GM13976 (cell line): Measurements from ENCODE around the gene LMTK3.

ENCODE experiments used
- DNase-seq: peaks from one replicate; pipeline ENCODE4 v3.0.0; 2012; ENCODE audit warnings: low spot score
- in situ Hi-C: fragments of 300-500 bp; cut with MboI; formaldehyde crosslinking; loops from one replicate; pipeline ENCODE4 v1.12.0; 2022; ENCODE audit warnings: low sequenced_read_pairs, mixed read lengths, inconsistent platforms; ENCODE audit not compliant: unreplicated experiment
- TF ChIP-seq, protein P1 (sequence below): IDR thresholded peaks from 2 replicates; pipeline ENCODE4 v1.5.1; 2012; ENCODE audit warnings: borderline replicate concordance, mild to moderate bottlenecking; ENCODE audit not compliant: insufficient read depth; ENCODE audit errors: extremely low read depth, missing control alignments, control extremely low read depth

The LMTK3 gene

GRCh38 chr19:48477067-48477685 is 34.5 kb downstream of the LMTK3 start:
- TF ChIP-seq, protein P1, sequence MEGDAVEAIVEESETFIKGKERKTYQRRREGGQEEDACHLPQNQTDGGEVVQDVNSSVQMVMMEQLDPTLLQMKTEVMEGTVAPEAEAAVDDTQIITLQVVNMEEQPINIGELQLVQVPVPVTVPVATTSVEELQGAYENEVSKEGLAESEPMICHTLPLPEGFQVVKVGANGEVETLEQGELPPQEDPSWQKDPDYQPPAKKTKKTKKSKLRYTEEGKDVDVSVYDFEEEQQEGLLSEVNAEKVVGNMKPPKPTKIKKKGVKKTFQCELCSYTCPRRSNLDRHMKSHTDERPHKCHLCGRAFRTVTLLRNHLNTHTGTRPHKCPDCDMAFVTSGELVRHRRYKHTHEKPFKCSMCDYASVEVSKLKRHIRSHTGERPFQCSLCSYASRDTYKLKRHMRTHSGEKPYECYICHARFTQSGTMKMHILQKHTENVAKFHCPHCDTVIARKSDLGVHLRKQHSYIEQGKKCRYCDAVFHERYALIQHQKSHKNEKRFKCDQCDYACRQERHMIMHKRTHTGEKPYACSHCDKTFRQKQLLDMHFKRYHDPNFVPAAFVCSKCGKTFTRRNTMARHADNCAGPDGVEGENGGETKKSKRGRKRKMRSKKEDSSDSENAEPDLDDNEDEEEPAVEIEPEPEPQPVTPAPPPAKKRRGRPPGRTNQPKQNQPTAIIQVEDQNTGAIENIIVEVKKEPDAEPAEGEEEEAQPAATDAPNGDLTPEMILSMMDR, result no peak
- DNase-seq, result no peak
- in situ Hi-C loops, result no loop called here

- DNase-seq, result no peak
- in situ Hi-C loops, result no loop called here
- TF ChIP-seq, protein P1, result no peak
Measured at GRCh38 chr19:48476176-48476575, 35.5 kb downstream of the LMTK3 start.

- DNase-seq, result no peak
- in situ Hi-C loops, result no loop called here
- TF ChIP-seq, protein P1, result no peak
Measured at GRCh38 chr19:48475369-48476068, 36.1 kb downstream of the LMTK3 start.

DNA sequence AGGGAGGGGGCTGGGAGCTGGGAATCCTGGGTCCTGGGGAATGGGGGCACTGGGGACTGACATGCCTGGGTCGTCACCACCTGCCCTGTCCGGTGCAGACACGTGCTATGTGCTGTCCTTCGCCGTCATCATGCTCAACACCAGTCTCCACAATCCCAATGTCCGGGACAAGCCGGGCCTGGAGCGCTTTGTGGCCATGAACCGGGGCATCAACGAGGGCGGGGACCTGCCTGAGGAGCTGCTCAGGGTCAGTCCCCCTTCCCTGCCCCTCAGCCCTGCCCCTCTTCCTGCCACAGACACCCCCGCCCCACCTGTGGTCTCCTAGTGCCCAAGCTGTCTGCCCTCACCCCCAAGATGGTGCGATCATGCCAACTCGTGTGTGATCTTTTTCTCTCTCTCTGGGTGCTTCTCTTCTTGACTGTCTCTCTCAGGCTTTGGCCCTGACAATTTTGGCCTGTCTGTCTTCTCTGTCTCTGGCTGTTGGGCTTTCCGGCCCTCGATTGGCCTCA is 37.5 kb downstream of the LMTK3 start:
- in situ Hi-C loops, result no loop called here
- DNase-seq, result no peak
- TF ChIP-seq, protein P1, result no peak

GRCh38 chr19:48473161-48473966 is 38.3 kb downstream of the LMTK3 start:
- in situ Hi-C loops, result no loop called here
- TF ChIP-seq, protein P1, result no peak
- DNase-seq, result no peak

GRCh38 chr19:48471836-48472235 is 39.8 kb downstream of the LMTK3 start:
- no peak for DNase-seq
- TF ChIP-seq, protein P1, result no peak
- in situ Hi-C loops, result no loop called here
